NCI-H345 treated with DMSO at 0.1 percent for 48 hours (cell line): ENCODE measurements around the gene ANO9.

ENCODE experiments used
- DNase-seq: peaks from one replicate; lab custom pipeline; 2025; ENCODE audit not compliant: unreplicated experiment; lab: John Stamatoyannopoulos, UW

The ANO9 gene

GRCh38 chr11:372809-373715 is 68.7 kb downstream of the ANO9 start:
- no peak for DNase-seq

- DNase-seq: no peak
These were observed 69.9 kb downstream of the ANO9 start for GRCh38 chr11:371716-372590.

- DNase-seq: no peak
These were observed 70.8 kb downstream of the ANO9 start for GRCh38 chr11:371051-371450.

GRCh38 chr11:370070-370941 is 71.5 kb downstream of the ANO9 start:
- DNase-seq: no peak

- no peak for DNase-seq
These were observed 72.3 kb downstream of the ANO9 start, which contains the start of gene B4GALNT4 for GRCh38 chr11:369336-370018. TSS of gene B4GALNT4 (plus strand) at chr11:369499. CDS start at chr11:369804, 305 bp downstream.

GRCh38 chr11:368414-369335 is 73.1 kb downstream of the ANO9 start:
- DNase-seq: no peak

- no peak for DNase-seq
These were observed 73.8 kb downstream of the ANO9 start for GRCh38 chr11:367956-368413.
